ENCODE data around the gene ALG10B. TPM values are rescaled to one million over a fixed set of nuclear protein-coding genes. Genes with fewer than 3 reads are reported as not detected.

The ALG10B gene
- total and polyA plus RNA-seq, 2 donors (not counting 1 experiment from before 2014, with no cell fraction given) = 4.4 to 10.6 TPM

DNA sequence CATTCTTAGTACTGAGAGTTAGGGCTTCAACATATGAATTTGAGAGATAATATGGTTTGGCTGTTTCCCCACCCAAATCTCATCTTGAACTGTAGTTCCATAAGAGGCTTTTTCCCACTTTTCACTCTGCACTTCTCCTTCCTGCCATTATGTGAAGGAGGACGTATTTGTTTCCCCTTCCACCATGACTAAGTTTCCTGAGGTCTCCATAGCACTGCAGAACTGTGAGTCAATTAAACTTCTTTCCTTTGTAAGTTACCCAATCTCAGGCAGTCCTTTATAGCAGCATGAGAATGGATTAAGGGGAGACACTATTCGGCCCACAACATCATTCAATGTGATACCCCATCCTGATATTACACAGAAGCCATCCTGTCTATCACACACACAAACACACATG is 36.8 kb upstream of the ALG10B start:
- POLR2A ChIA-PET = no interaction called here
- H3K4me3 ChIP-seq (ENCODE audit: control extremely low read depth in 1 of 5, extremely low read depth in 1 of 5, insufficient read depth in 1 of 5, low read depth in 2 of 5, low read length in 4 of 5) = no peak overlapping the region
- no peak overlapping the region for H3K4me3 Mint-ChIP-seq
- no peaks in the 10 kb centered on the region for H3K27me3 Mint-ChIP-seq
- no CpG with 5 or more reads among the region's 2 CpGs for WGBS (ENCODE audit: insufficient coverage)
- peaks cover 2% of the 10 kb centered on the region for H3K9me3 Mint-ChIP-seq (ENCODE audit: insufficient read depth)
- no peaks in the 10 kb centered on the region for H3K4me1 ChIP-seq (ENCODE audit: control insufficient read depth in 2 of 2, insufficient read depth in 2 of 2, low read length in 2 of 2)
- no peaks in the 10 kb centered on the region for H3K79me2 ChIP-seq (ENCODE audit: control insufficient read depth, insufficient read depth, low read length)
- no peak overlapping the region for H3K27ac ChIP-seq (ENCODE audit: low read length in 2 of 2)
- no peaks in the 10 kb centered on the region for H3K36me3 ChIP-seq (replicated peaks in 1 of 2; ENCODE audit: control extremely low read depth in 1 of 2, control insufficient read depth in 1 of 2, extremely low read depth in 1 of 2, insufficient read depth in 2 of 2, low read length in 1 of 2)
- DNase-seq = no peak
- H3K4me1 Mint-ChIP-seq = no peaks in the 10 kb centered on the region
- H3K27ac Mint-ChIP-seq = no peak overlapping the region
- no peaks in the 10 kb centered on the region for H4K20me1 ChIP-seq (ENCODE audit: control insufficient read depth, insufficient read depth, low read length, poor library complexity, severe bottlenecking)
- no peaks in the 10 kb centered on the region for H3K9me3 ChIP-seq (ENCODE audit: control extremely low read depth in 1 of 3, control insufficient read depth in 2 of 3, insufficient read depth in 1 of 3, low read length in 2 of 3)
- H3K27me3 ChIP-seq (replicated peaks in 1 of 4; ENCODE audit: control extremely low read depth in 1 of 4, control insufficient read depth in 3 of 4, insufficient read depth in 4 of 4, low read length in 3 of 4) = no peaks in the 10 kb centered on the region
- H2AFZ ChIP-seq (ENCODE audit: insufficient read depth, low read depth, low read length, poor library complexity, severe bottlenecking) = no peak overlapping the region
- no peak overlapping the region for H3K4me2 ChIP-seq (replicated peaks; ENCODE audit: low read depth, low read length, poor library complexity, severe bottlenecking)
- TF ChIP-seq, protein P1, sequence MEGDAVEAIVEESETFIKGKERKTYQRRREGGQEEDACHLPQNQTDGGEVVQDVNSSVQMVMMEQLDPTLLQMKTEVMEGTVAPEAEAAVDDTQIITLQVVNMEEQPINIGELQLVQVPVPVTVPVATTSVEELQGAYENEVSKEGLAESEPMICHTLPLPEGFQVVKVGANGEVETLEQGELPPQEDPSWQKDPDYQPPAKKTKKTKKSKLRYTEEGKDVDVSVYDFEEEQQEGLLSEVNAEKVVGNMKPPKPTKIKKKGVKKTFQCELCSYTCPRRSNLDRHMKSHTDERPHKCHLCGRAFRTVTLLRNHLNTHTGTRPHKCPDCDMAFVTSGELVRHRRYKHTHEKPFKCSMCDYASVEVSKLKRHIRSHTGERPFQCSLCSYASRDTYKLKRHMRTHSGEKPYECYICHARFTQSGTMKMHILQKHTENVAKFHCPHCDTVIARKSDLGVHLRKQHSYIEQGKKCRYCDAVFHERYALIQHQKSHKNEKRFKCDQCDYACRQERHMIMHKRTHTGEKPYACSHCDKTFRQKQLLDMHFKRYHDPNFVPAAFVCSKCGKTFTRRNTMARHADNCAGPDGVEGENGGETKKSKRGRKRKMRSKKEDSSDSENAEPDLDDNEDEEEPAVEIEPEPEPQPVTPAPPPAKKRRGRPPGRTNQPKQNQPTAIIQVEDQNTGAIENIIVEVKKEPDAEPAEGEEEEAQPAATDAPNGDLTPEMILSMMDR (IDR thresholded peaks at IDR 0.05) = no peak
- no peak for TF ChIP-seq EZH2 (IDR thresholded peaks at IDR 0.05; ENCODE audit: borderline replicate concordance, insufficient read depth, low read depth, low read length, poor library complexity, severe bottlenecking)
- CTCF ChIA-PET = no interaction called here
- ATAC-seq (ENCODE audit: low read depth) = no peak
- intact Hi-C loops (cut with micrococcal nuclease) = no loop called here
- H3K9ac ChIP-seq (ENCODE audit: low read length) = no peak overlapping the region

DNA sequence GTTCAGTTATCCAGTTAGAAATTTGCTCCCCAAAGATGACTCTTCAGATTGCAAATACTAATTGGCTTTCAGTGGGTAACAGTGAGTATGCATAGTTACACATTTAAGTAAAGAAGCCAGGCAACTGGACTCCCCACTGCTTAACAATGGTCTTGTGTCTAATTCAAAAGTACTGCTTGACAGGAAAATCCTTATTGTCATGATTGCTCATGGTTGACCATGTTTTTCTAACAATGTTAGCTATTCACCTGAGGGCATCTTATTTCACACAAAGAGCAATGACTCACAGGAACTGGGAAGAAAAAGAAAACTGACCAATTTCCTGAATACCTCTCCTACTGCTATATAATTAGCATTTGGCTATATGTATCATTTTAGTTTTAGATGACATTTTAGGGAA is 33.7 kb upstream of the ALG10B start:
- H3K27ac ChIP-seq (ENCODE audit: low read length in 2 of 2) = no peak overlapping the region
- H3K4me1 ChIP-seq (ENCODE audit: control insufficient read depth in 2 of 2, insufficient read depth in 2 of 2, low read length in 2 of 2) = no peaks in the 10 kb centered on the region
- intact Hi-C loops (cut with micrococcal nuclease) = no loop called here
- TF ChIP-seq EZH2 (IDR thresholded peaks at IDR 0.05; ENCODE audit: borderline replicate concordance, insufficient read depth, low read depth, low read length, poor library complexity, severe bottlenecking) = no peak
- TF ChIP-seq, protein P1 (IDR thresholded peaks at IDR 0.05) = no peak
- ATAC-seq (ENCODE audit: low read depth) (no peak), DNase-seq (no peak)
- no peaks in the 10 kb centered on the region for H3K9me3 ChIP-seq (ENCODE audit: control extremely low read depth in 1 of 3, control insufficient read depth in 2 of 3, insufficient read depth in 1 of 3, low read length in 2 of 3)
- no peak overlapping the region for H3K4me2 ChIP-seq (replicated peaks; ENCODE audit: low read depth, low read length, poor library complexity, severe bottlenecking)
- CTCF ChIA-PET = no interaction called here
- peaks cover 2% of the 10 kb centered on the region for H3K9me3 Mint-ChIP-seq (ENCODE audit: insufficient read depth)
- H3K4me3 Mint-ChIP-seq = no peak overlapping the region
- H2AFZ ChIP-seq (ENCODE audit: insufficient read depth, low read depth, low read length, poor library complexity, severe bottlenecking) = no peak overlapping the region
- no peaks in the 10 kb centered on the region for H3K36me3 ChIP-seq (replicated peaks in 1 of 2; ENCODE audit: control extremely low read depth in 1 of 2, control insufficient read depth in 1 of 2, extremely low read depth in 1 of 2, insufficient read depth in 2 of 2, low read length in 1 of 2)
- no peaks in the 10 kb centered on the region for H3K4me1 Mint-ChIP-seq
- no peak overlapping the region for H3K4me3 ChIP-seq (ENCODE audit: control extremely low read depth in 1 of 5, extremely low read depth in 1 of 5, insufficient read depth in 1 of 5, low read depth in 2 of 5, low read length in 4 of 5)
- H3K27ac Mint-ChIP-seq = no peak overlapping the region
- H3K9ac ChIP-seq (ENCODE audit: low read length) = no peak overlapping the region
- H3K27me3 ChIP-seq (replicated peaks in 1 of 4; ENCODE audit: control extremely low read depth in 1 of 4, control insufficient read depth in 3 of 4, insufficient read depth in 4 of 4, low read length in 3 of 4) = no peaks in the 10 kb centered on the region
- no peaks in the 10 kb centered on the region for H3K79me2 ChIP-seq (ENCODE audit: control insufficient read depth, insufficient read depth, low read length)
- no peaks in the 10 kb centered on the region for H3K27me3 Mint-ChIP-seq
- POLR2A ChIA-PET = no interaction called here
- no peaks in the 10 kb centered on the region for H4K20me1 ChIP-seq (ENCODE audit: control insufficient read depth, insufficient read depth, low read length, poor library complexity, severe bottlenecking)

All from B cell (primary cell).